Vagina (tissue), 2 donors: Measurements from ENCODE around the gene KLHL29.

Experiments
- POLR2AphosphoS5 ChIP-seq, 2 donors: sonication (generic); formaldehyde crosslinking; IDR thresholded peaks; one replicate each; pipeline ENCODE4 v1.9.0; 2017; ENCODE audit warnings: antibody characterized with exemption in 2 of 2, mild to moderate bottlenecking in 2 of 2, low read depth in 1 of 2; ENCODE audit not compliant: insufficient read depth in 1 of 2
- TF ChIP-seq, protein P1 (sequence below), 3 experiments: fragments of 450-650 bp in 2 of 3; fragments of 200-600 bp in 1 of 3; sonication (generic) in 1 of 3; IDR thresholded peaks; one replicate each; pipeline ENCODE4 v1.5.1; 2017 to 2019; ENCODE audit warnings: antibody characterized with exemption in 3 of 3, mild to moderate bottlenecking in 2 of 3, moderate library complexity in 2 of 3

DNA sequence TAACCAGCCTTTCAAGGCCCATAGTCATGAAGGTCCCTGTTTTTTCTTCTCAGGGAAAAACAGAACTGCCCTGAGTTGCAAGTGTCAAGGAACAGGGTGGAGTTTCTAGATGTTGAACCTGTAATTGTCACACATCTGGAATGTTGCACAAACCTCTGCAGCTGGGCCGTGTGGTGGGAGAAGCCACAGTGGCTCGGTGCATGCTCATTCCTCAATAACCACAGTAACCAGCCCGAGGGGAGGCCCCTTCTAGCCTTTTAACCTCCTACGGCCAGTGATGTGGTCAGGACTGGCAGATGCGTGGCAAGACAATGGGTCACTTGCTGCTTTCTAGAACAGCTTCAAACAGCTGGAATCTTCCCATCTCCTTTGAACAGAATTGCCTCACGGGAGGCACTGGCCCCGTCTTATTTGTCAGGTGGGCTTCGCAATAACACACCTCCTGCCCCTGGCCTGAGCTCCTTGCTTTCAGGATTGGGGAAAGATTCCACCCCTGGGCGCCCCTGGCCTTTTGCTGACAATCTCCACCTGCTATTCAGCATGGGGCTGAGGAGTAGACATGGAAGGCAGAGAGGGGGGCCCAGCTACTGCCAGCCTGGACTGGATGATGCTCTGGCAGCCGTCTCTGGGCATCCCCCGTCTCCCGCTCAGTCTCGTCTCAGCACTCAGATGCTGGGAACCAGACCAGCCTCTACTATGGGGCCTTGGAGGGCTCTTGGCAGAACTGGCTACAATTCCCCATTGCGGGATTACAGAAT lies 102.9 kb downstream of the KLHL29 start:
- no peak for TF ChIP-seq POLR2AphosphoS5 (IDR thresholded peaks at IDR 0.05; ENCODE audit: insufficient read depth in 1 of 2, low read depth in 1 of 2)
- TF ChIP-seq, protein P1, sequence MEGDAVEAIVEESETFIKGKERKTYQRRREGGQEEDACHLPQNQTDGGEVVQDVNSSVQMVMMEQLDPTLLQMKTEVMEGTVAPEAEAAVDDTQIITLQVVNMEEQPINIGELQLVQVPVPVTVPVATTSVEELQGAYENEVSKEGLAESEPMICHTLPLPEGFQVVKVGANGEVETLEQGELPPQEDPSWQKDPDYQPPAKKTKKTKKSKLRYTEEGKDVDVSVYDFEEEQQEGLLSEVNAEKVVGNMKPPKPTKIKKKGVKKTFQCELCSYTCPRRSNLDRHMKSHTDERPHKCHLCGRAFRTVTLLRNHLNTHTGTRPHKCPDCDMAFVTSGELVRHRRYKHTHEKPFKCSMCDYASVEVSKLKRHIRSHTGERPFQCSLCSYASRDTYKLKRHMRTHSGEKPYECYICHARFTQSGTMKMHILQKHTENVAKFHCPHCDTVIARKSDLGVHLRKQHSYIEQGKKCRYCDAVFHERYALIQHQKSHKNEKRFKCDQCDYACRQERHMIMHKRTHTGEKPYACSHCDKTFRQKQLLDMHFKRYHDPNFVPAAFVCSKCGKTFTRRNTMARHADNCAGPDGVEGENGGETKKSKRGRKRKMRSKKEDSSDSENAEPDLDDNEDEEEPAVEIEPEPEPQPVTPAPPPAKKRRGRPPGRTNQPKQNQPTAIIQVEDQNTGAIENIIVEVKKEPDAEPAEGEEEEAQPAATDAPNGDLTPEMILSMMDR (IDR thresholded peaks at IDR 0.05), result no peak
